HT-29 (cell line): ENCODE results near the gene NPLOC4. TPM values are rescaled to one million over a fixed set of nuclear protein-coding genes. Genes with fewer than 3 reads are reported as not detected.

Experiments
- DNase-seq: peaks from one replicate; pipeline ENCODE4 v3.0.0-alpha.2; 2015; ENCODE audit warnings: low spot score
- total RNA-seq: library from RNA; depleted of rRNA; stranded (reverse); fragments of >200 nt; shearing (Covaris generic); gene quantifications from 2 replicates; pipeline ENCODE4 v1.2.3, GENCODE V29; 2014

Gene NPLOC4
- total RNA-seq, 1 experiment from 2014 or later: 94.2 TPM

DNA sequence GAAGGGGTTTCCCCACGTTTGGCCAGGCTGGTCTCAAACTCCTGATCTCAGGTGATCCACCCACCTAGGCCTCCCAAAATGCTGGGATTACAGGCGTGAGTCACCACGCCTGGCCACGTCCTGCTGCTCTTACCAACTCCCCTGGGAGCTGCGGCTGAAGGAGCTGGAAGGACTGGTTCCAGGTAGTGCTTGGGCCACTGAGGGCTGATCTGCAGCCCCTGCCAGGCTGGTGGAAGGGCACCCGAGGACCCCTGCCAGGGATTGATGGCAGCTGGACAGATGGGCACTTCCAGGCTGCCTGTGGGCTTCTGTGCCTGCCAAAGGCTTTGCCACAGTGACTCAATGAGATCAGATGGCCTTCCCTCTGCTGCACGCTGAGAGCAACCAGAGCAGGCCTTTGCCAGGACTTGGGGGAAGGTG lies 27.1 kb upstream of the NPLOC4 start:
- no peak for DNase-seq

DNA sequence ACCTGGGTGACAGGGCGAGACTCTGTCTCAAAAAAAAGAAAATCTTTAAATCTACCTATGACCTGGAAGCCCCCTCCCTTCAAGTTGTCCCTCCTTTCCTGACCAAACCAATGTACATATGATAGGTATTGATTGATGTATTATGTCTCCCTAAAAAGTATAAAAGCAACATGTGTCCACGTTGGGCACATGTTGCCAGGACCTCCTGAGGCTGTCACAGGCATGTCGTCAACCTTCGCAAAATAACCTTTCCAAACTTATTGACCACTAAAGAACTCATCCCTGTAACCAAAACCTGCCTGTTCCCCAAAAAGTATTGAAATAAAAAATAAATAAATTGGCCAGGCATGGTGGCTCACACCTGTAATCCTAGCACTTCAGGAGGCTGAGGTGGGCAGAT lies 25.1 kb upstream of the NPLOC4 start:
- DNase-seq: no peak

DNA sequence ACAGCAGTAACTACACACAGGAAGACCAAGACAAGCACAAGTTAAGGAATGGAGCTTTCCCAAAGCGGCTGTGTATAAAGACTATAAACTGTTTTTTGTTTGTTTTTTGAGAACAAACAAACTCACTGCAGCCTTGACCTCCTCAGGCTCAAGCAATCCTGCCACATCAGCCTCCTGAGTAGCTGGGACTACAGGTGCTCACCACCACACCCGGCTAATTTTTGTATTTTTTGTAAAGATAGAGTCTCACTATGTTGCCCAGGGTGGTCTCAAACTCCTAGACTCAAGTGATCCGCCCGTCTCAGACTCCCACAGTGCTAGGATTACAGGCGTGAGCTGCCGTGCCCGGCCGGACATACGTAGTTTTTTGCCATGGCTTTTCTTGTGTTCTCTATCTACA lies 23.5 kb upstream of the NPLOC4 start:
- no peak for DNase-seq

DNA sequence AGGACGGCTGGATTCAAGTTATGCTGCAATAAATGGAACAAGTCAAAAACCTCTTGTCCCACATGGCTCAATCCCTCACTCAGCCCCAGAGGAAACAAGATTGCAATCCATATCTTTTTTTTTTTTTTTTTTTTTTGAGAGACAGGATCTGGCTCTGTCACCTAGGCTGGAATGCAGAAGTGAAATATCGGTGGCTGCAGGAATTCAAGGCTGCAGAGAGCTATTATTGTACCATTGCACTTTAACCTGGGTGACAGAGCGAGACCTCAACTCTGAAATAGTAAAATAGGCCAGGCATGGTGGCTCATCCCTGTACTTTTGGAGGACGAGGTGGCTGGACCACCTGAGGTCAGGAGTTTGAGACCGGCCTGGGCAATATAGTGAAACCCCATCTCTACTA lies 22.1 kb upstream of the NPLOC4 start:
- no peak for DNase-seq

DNA sequence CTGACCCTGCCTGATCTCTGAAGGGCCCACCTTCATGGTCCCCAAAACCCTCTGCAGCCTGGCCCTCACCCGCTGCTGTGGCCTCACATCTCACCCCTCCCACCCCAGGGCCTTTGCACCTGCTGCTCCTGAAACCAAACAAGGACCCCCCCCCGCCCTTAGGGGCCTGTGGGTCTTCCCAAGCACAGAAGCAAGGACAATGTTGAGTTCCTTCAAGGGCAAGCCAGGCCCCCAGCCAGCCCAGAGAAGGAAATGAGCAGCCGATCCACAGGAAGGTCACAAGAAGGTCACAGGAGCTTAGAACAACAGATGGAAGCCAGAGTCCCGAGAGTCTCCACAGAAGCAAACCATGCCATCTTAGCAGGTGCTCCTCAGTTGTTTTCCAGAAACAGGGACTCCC lies 19.9 kb upstream of the NPLOC4 start:
- DNase-seq: no peak

DNA sequence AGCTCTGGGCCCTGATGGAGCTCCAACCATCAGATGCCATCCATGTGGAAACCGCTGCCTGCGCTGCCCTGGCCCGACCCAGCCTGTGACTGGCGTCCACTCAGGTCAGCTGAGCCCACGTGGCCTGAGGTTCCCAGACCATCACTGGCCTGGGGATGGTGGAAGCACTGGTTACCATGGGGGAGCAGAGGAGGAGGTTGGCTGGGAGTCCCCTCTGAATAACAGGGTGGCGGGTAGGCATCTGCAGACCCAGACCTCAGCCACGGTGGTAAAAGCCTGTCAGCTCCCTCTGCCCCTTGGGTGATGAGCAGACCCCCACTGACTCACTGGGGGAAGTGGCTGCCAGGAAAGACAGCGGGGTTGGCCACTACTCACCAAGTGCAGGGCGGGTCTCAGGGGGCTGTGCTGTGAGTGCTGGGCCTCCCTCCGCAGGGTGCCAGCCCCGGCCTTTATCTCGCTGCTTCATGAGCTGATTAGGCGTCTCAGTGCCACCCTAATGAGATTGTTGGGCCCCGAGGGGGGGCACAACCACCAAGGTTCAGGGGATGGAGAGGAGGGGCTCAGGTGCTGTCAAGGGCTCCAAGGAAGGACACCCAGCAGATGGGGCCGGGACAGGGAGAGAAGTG lies 19.3 kb upstream of the NPLOC4 start, which contains the start of gene PDE6G:
Gene PDE6G, minus strand, starts transcription at position 425 of the 626 bp plus-strand sequence. CDS start 3,237 bp downstream, outside the sequence.
- DNase-seq: no peak

DNA sequence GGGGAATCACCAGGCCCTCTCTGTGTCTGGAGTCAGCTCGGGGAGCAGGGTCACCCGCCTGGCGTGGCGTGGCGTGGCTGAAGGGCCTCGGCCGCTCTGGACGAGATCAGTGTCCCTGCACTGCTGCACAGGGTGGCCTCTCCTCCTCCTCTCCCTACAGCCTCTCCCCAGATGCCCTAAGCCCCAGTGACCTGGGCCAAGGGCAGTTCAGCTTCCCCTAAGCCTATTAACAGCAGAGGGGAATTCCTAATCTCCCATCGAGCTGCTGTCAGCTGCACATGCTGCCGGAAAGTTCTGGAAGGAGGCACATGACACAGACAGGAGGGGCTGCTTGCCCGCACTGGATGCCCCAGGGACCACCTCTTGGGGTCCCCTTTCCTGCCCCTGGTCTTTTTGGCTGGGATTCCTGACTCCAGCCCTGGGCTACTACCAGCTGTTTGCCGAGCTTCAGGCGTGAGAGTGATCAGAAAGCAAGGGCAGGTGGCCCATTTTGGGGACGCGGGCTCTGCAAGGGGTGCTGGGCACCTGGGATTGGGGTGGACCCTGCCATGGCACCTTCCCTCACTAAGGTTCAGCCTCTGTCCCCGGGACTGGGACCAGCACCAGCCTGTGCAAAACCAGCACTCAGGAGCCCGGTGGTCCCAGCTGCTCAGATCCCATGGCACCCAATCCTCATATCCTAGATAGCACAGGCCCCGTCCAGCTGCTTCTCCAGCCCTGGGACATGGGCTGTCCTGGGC lies 18.6 kb upstream of the NPLOC4 start:
- DNase-seq: no peak

DNA sequence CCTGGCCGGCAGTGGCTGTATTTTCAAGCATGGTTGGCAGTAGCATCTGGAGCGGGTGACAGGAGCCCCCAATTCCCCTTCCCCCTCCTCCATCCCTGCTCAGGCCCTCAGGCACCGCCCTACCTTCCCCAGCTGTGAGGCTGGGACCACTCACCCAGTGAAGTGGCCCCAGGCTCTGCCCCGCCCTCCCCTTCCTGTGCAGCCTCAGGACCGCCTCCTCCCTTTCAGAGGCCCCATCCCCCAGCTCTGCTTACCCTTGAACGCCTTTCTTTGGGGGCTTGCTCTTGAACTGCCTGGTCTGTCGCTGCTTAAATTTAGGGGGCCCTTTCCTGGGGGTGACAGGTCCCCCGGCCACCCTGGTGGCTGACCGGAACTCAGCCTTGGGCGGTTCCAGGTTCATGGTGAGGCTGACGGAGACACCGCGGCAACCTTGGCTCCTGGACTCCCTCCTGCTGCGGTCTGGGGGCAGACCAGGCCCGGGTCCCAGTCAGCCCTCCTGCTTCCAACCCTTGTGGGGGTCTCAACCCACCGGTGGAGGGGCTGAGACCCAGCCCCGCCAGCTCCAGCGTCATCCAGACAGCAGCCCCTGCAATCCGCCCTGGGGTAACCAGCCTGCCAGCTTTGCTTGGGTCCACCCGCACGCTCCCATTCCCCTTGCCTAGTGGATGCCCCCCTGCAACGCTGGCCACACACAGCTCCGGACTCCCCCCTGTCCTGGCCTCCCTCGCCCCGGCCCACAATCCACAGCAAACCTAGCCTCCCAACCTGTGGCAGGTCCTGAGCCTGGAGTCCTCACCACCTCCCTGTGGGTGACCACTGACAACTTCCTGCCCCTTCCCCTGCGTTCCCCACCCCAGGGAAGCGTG lies 16.2 kb upstream of the NPLOC4 start:
- no peak for DNase-seq

DNA sequence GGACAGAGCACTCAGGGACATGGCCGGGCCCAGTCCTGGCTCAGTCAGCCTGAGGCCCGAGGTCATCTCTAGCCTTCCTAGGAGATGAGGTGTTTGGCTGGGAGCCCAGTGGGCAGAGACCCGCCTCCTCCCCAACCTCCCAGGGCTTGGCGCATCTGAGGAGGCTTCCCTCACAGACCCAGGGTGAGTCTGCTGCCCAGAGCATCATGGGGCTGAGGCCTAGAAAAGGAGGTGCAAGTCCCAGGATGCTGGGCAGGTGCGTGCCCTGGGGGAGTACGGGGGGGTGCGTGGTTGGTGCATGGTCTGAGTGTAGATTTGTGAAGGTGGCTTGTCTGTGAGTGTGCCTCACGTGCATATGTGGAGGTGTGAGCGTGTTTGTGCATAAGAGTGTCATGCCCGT lies 14.8 kb upstream of the NPLOC4 start:
- DNase-seq: peak; percentile 18

DNA sequence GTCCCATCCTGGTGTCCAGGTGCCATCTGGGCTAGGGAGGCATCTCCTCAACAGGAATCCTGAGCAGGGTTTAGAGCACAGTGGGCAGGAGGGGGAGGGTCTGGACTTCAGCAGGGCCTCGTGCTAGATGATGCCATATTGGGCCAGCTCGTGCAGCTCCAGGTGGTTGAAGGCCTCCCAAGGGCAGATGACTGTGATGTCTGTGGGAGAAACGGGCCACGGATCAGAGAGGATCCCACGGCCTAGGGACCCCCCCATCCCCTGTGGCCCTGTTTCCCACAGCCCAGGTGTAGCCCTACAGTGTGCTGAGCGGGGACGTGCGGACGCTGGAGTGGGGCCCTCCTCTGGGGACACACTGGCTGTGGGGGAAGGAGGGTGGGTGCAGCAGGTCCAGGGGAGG lies 14.0 kb upstream of the NPLOC4 start:
- no peak for DNase-seq

DNA sequence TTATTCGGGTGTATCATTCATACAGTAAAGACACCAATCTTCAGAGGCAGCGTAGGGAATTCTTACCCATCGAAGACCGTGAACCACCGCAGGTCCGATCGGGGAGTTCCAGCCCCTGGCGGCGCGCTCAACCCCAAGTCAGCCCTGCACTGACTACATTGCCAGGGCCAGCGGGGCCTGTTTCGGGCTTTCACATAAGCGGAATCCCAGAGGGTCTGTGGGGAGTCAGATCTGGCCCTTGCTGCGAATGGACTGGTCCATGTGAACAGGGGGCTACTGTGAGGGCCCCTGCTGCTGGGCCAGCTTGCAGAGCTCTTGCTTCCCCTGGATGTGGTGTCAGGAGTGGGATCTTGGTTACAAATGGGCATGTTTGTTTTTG lies 11.8 kb upstream of the NPLOC4 start:
- DNase-seq: no peak

DNA sequence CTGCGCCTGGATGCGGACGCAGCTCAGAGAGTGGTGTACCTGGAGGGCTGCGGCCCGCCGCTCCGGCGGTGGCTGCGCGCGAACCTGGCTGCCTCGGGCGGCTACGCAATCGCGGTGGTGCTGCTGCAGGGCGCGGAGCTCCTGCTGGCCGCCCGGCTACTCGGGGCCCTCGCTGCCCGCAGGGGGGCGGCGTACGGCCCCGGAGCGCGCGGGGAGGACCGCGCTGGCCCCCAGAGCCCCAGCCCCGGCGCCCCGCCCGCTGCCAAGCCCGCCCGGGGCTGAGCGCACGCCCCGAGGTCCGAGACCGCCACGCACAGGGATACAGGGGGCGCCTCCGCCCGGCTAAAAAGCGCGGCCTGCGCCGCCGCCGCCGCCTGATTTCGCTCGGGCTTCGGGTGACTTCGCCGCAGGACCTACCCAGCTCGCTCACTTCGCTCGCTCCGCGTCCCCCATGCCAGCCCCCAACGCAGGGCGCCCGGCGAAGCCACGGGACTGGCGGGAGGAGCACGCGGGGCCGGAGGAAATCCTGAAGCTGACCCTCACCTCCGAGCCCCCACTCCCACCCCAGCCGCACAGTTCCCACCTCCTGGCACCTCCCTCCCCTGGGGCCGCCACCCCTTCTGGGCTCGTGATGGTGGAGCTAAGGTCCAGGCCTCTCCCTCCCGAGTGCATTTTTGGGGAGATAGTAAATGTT lies 11.2 kb upstream of the NPLOC4 start:
- no peak for DNase-seq

DNA sequence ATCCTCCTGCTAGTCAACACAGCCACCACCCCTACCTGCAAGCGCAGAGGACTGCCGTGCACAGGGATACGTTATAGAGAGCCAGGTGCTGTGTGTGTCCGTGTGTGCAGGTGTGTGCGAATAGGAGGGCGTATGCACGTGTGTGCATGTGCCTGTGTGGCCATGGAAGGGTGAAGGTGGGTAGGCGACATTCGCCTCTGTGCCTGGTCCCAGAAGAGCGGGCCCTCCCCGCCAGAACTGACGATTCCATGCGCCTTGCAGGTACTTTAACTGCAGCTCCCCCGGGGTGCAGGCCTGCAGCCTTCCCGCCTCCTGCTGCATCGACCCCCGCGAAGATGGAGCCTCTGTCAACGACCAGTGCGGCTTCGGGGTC lies 10.7 kb upstream of the NPLOC4 start:
- DNase-seq: no peak

DNA sequence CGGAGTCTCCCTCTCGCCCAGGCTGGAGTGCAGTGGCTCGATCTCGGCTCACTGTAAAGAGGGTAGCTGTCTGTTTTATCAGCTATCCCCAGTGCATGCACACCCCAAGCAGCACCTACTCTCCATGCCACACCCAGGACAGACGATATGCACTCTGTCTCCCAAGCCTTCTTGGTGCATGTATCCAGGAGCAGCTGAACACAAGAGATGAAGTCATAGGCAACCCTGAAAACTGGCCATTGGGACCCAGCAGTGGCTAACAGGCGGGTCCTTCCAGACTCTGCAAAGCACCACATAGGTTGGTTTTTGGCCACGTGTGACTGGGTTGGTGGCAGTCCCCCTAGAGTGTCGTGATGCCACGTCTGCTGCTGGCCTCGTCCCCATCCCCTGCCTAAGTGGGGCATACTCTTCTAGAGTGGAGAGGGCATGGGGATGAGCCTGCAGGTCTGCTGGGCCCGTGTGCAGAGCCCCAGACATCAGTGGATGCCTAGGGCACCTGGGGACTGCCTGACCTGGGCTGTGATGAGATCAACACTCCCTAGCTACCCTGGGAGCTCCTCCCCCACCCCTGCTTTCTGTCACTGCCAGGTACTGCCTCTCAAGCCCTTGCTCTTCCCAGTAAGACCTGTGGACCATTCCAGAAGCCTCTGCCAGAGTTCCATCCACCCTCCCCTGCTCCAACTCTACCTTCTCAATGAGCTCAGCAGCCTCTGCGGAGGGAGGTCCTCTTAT lies 10.1 kb upstream of the NPLOC4 start:
- DNase-seq: no peak

DNA sequence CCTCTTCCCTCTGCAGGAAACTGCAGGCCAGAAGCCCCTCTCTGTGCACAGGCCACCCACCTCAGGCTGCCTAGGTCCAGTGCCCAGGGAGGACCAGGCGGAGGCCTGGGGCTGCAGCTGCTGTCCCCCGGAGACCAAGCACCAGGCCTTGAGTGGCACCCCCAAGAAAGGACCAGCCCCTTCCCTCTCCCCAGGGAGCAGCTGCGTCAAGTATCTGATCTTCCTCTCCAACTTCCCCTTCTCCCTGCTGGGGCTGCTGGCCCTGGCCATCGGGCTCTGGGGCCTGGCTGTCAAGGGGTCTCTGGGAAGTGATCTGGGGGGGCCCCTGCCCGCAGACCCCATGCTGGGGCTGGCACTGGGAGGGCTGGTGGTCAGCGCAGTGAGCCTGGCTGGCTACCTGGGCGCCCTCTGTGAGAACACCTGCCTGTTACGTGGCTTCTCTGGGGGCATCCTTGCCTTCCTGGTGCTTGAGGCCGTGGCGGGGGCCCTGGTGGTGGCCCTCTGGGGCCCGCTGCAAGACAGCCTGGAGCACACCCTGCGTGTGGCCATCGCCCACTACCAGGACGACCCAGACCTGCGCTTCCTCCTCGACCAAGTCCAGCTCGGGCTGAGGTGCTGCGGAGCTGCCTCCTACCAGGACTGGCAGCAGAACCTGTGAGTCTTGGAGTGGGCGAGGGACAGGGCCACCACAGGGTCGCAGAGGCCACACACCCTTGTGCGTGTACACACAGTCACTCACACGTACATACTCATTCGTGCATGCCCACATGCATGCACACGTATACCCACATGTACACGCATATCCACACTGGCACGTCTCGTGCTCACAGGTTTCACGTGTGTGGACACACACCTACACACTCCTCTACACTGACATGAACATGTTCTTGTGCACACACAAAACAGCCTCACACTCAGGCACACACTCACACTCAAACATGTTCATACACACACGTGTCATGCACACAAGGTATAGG lies 8.4 kb upstream of the NPLOC4 start:
- no peak for DNase-seq

DNA sequence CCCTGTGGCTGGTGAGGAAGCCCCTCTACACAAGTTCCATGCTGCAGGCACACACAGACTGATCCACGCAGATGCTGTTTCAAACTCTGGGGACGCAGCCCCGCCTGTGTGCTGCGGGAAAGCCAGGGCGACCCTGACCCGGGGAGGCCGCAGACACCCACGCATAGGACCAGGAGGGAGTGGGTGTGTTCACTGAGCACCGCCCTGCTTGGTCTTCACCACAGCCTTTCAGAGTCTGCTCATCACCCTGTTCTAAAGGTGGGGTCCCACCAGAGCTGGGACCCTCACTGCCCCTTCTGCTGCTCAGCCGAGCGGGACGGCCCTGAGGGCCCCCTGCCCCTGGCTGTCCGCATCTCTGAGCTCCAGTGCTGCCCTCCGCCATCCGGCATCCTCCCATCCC lies 7.6 kb upstream of the NPLOC4 start:
- DNase-seq: no peak

DNA sequence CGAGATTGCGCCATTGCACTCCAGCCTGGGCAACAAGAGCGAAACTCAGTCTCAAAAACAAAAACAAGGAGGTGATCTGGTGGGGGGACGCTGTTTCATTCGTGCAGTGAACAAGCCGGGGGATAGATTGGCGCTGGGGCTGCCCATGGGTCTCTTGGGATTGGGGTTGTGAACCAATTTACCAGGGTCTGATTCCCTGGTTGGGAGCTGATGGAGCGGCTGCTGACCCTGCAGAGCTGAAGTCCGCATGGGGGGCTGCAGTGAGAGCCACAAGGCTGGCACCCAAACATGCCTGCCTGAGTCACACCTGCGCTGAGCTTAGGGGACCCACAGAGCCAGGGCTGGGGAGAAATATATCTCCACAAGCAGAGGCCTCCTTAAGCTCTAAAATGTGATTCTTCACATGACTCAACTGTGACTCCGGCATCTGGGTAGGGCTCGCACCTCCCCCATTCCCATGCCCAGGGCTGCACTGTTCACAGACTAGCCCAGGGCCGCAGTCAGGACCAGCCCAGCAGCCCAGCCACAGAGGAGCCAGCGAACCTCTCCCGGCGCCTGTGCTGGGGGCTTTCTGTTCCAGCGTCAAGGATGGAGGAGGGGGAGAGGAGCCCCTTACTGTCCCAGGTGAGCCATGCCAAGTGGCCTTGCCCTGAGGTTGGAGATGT lies 5.0 kb upstream of the NPLOC4 start:
- peak; percentile 7 for DNase-seq

DNA sequence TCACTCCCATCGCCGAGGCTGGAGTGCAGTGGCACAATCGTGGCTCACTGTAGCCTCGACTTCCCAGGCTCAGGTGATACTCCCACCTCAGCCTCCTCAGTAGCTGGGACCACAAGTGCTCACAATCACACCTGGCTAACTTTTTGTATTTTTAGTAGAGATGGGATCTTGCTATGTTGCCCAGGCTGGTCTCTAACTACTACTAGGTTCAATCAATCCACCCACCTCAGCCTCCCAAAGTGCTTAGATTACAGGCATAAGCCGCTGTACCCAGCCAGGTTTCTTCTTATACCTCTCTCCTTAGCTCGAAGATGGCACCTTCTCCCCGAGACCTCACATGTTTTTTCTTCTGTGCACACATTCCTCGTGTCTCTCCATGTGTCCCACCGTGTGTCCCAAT lies 3.1 kb upstream of the NPLOC4 start:
- no peak for DNase-seq

DNA sequence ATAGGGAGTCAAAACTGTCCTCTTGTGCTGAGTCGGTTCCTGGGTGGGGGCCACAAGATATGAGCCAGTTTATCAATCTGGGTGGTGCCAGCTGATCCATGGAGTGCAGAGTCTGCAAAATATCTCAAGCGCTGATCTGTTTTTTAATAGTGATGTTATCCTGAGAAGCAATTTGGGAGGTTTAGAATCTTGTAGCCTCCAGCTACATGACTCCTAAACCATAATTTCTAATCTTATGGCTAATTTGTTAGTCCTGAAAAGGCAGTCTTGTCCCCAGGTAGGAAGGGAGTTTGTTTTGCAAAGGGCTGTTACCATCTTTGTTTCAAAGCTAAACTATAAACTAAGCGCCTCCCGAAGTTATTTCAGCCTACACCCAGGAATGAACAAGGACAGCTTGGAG lies 1.8 kb upstream of the NPLOC4 start:
- DNase-seq: no peak
